A549 (cell line): ENCODE measurements around the gene MAP3K19. TPM values are rescaled to one million over a fixed set of nuclear protein-coding genes. Genes with fewer than 3 reads are reported as not detected.

ENCODE experiments used
- ATAC-seq, 2 experiments: fragments of 200-7000 bp in 1 of 2; fragments of >200 bp in 1 of 2; cut with Nextera tagmentation in 1 of 2; cut with Tn5 transposase in 1 of 2; 3 replicates each; pipeline versions ENCODE4 v1.8.0 to v1.9.1; 2018 to 2020; ENCODE audit warnings: mild to moderate bottlenecking in 1 of 2, moderate library complexity in 1 of 2
- CTCF ChIA-PET: fragments of 300-600 bp; sonication (Branson Sonifier 250); formaldehyde crosslinking; extraction: SDS; loops from one replicate; lab custom pipeline; 2021; ENCODE audit warnings: antibody characterized with exemption, inconsistent platforms; lab: Yijun Ruan, JAX
- POLR2A ChIA-PET: fragments of 350-600 bp; formaldehyde crosslinking; extraction: SDS; loops from one replicate; lab custom pipeline; 2021; ENCODE audit warnings: antibody characterized with exemption, inconsistent platforms; lab: Yijun Ruan, JAX
- DNase-seq, 2 experiments: peaks; one replicate each; pipeline versions ENCODE4 v3.0.0 to v3.0.0-alpha.2; 2011 to 2016; ENCODE audit warnings: low read depth in 1 of 2, low spot score in 1 of 2
- FAIRE-seq: peaks from 2 replicates; lab custom pipeline; 2011; peaks lifted over from hg19 to GRCh38; lab: Jason Lieb, UNC
- H3K27ac ChIP-seq, 2 experiments: fragments of >200 bp; sonication (Bioruptor Twin); formaldehyde crosslinking; 3 replicates each; pipeline ENCODE4 v1.5.1; 2016 to 2017
- H3K4me1 ChIP-seq: fragments of >200 bp; sonication (Bioruptor Twin); formaldehyde crosslinking; 3 replicates; pipeline ENCODE4 v1.6.1; 2016
- H3K4me2 ChIP-seq: fragments of >200 bp; sonication (Bioruptor Twin); formaldehyde crosslinking; 3 replicates; pipeline ENCODE4 v1.6.1; 2016
- H3K4me3 ChIP-seq: fragments of >200 bp; sonication (Bioruptor Twin); formaldehyde crosslinking; 3 replicates; pipeline ENCODE4 v1.5.1; 2016
- H3K9me3 ChIP-seq: fragments of >200 bp; sonication (Bioruptor Twin); formaldehyde crosslinking; 3 replicates; pipeline ENCODE4 v1.6.1; 2016
- CBX8 ChIP-seq: fragments of 200-600 bp; sonication (generic); IDR thresholded peaks from 2 replicates; pipeline ENCODE4 v1.6.1; 2016
- CEBPB ChIP-seq, 2 experiments: fragments of >200 bp in 1 of 2; sonication (Bioruptor Twin) in 1 of 2; formaldehyde crosslinking in 1 of 2; IDR thresholded peaks; 2 replicates each; pipeline ENCODE4 v1.6.1; 2012 to 2016
- ESRRA ChIP-seq: fragments of 150-350 bp; IDR thresholded peaks from 2 replicates; pipeline ENCODE4 v1.6.1; 2014; ENCODE audit warnings: mild to moderate bottlenecking, low read length, borderline replicate concordance
- FOSL2 ChIP-seq, 2 experiments: fragments of 450-650 bp in 1 of 2; fragments of >200 bp in 1 of 2; sonication (Bioruptor Twin) in 1 of 2; formaldehyde crosslinking; IDR thresholded peaks; 2 replicates each; pipeline versions ENCODE4 v1.5.0 to v1.6.1; 2016 to 2020; ENCODE audit warnings: mild to moderate bottlenecking in 1 of 2, moderate library complexity in 1 of 2
- GATA3 ChIP-seq: IDR thresholded peaks from 2 replicates; pipeline ENCODE4 v1.6.1; 2012; ENCODE audit warnings: borderline replicate concordance
- HDAC2 ChIP-seq: fragments of 200-600 bp; sonication (generic); IDR thresholded peaks from 2 replicates; pipeline ENCODE4 v1.6.1; 2016
- HOXB13 ChIP-seq: fragments of 250-450 bp; sonication (Bioruptor Pico); IDR thresholded peaks from 2 replicates; pipeline ENCODE4 v1.5.0; 2020; ENCODE audit warnings: low read depth, mild to moderate bottlenecking, moderate library complexity
- JUNB ChIP-seq: fragments of >200 bp; sonication (Bioruptor Twin); formaldehyde crosslinking; IDR thresholded peaks from 2 replicates; pipeline ENCODE4 v1.6.1; 2016
- KDM5A ChIP-seq: fragments of 200-600 bp; sonication (generic); IDR thresholded peaks from 2 replicates; pipeline ENCODE4 v1.6.1; 2016; ENCODE audit warnings: antibody characterized with exemption, mild to moderate bottlenecking
- PHF8 ChIP-seq: fragments of 200-600 bp; sonication (generic); IDR thresholded peaks from 2 replicates; pipeline ENCODE4 v1.6.1; 2016; ENCODE audit warnings: low read depth, mild to moderate bottlenecking, antibody characterized with exemption, moderate library complexity, borderline replicate concordance
- POLR2AphosphoS2 ChIP-seq: conservative IDR thresholded peaks from 2 replicates; pipeline ENCODE4 v1.6.1; 2012; ENCODE audit warnings: low read length, improper control_type of control experiment, inconsistent platforms
- RCOR1 ChIP-seq: fragments of 150-350 bp; IDR thresholded peaks from 2 replicates; pipeline ENCODE4 v1.6.1; 2014; ENCODE audit warnings: antibody characterized with exemption, low read length, low read depth
- SREBF2 ChIP-seq: fragments of 450-650 bp; IDR thresholded peaks from 2 replicates; pipeline ENCODE4 v1.6.1; 2014; ENCODE audit warnings: mild to moderate bottlenecking, moderate library complexity
- TP53 ChIP-seq: fragments of 250-450 bp; sonication (Bioruptor Pico); IDR thresholded peaks from 2 replicates; pipeline ENCODE4 v1.5.0; 2021; ENCODE audit warnings: mild to moderate bottlenecking, moderate library complexity
- ZNF302 ChIP-seq: fragments of 250-450 bp; sonication (Bioruptor Pico); IDR thresholded peaks from 2 replicates; pipeline ENCODE4 v1.9.0; 2021; ENCODE audit warnings: inconsistent platforms, mild to moderate bottlenecking, moderate library complexity
- ZSCAN20 ChIP-seq: fragments of 250-450 bp; sonication (Bioruptor Pico); IDR thresholded peaks from 2 replicates; pipeline ENCODE4 v1.8.0; 2022; ENCODE audit warnings: mild to moderate bottlenecking, moderate library complexity
- WGBS: methylation state at CpG from one replicate; pipeline ENCODE4 v1.1.6; 2017; ENCODE audit errors: missing lambda C conversion rate; 5-methylcytosine and 5-hydroxymethylcytosine counted together
- polyA plus RNA-seq, 4 experiments: library from polyadenylated mRNA; depleted of rRNA in 3 of 4; stranded (reverse); fragments of >200 nt; fragmentation: RNase III in 1 of 4; extraction: RNeasy Plus Mini Kit Qiagen cat#74134 plus additional on column Dnase treatment in 1 of 4; gene quantifications; 2 replicates in 3 of 4; 3 replicates in 1 of 4; pipeline ENCODE4 v1.2.3, GENCODE V29; 2011 to 2017
- TF ChIP-seq, protein P1 (sequence below): fragments of >200 bp; sonication (Bioruptor Twin); formaldehyde crosslinking; IDR thresholded peaks from 3 replicates; pipeline ENCODE4 v1.5.1; 2016
- TF ChIP-seq, protein P2 (sequence below): fragments of 450-650 bp; IDR thresholded peaks from 2 replicates; pipeline ENCODE4 v1.6.1; 2014; ENCODE audit warnings: antibody characterized with exemption
- TF ChIP-seq, protein P3 (sequence below): fragments of 200-600 bp; sonication (generic); IDR thresholded peaks from 2 replicates; pipeline ENCODE4 v1.6.1; 2016; ENCODE audit warnings: antibody characterized with exemption, mild to moderate bottlenecking, moderate library complexity

Gene MAP3K19
- polyA plus RNA-seq, 2 of the 4 experiments (the other 2 are of a cell fraction), result not detected

DNA sequence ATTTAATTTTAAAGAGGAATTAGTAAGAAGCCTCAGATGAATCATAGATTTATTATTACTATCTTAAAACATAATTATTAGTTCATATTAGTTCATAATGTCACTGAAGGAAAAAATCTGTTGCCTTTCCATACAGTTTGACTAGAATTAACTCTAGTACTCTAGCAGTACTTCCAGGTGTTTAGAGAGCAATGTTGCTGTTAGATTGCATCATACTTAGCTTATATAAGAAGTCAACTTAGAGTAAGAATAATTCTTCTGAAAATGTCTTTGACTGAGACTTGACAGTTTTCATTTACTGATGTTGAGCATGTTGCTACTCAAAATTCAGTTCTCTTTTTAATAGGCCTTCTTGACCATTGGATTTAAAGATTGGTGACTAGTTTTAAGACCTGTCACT lies 9.5 kb upstream of the MAP3K19 start:
- TF ChIP-seq, protein P1, sequence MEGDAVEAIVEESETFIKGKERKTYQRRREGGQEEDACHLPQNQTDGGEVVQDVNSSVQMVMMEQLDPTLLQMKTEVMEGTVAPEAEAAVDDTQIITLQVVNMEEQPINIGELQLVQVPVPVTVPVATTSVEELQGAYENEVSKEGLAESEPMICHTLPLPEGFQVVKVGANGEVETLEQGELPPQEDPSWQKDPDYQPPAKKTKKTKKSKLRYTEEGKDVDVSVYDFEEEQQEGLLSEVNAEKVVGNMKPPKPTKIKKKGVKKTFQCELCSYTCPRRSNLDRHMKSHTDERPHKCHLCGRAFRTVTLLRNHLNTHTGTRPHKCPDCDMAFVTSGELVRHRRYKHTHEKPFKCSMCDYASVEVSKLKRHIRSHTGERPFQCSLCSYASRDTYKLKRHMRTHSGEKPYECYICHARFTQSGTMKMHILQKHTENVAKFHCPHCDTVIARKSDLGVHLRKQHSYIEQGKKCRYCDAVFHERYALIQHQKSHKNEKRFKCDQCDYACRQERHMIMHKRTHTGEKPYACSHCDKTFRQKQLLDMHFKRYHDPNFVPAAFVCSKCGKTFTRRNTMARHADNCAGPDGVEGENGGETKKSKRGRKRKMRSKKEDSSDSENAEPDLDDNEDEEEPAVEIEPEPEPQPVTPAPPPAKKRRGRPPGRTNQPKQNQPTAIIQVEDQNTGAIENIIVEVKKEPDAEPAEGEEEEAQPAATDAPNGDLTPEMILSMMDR, result no peak
- peak; percentile 30 to 50; a peak in 3 of 4 replicates for TF ChIP-seq CEBPB (IDR thresholded peaks at IDR 0.05)
- Histone ChIP-seq H3K4me1 (peaks cover 42% of the 10 kb centered on the region), H3K4me2 (peak overlapping the region; percentile 50), H3K27ac (peak overlapping the region; percentile 66 to 75; a peak in 5 of 6 replicates), H3K9me3 (no peaks in the 10 kb centered on the region), H3K4me3 (no peak overlapping the region)
- ChIA-PET POLR2A (no interaction called here), CTCF (no interaction called here)
- ATAC-seq, result no peak
- DNase-seq, result no peak
- FAIRE-seq, result no peak

DNA sequence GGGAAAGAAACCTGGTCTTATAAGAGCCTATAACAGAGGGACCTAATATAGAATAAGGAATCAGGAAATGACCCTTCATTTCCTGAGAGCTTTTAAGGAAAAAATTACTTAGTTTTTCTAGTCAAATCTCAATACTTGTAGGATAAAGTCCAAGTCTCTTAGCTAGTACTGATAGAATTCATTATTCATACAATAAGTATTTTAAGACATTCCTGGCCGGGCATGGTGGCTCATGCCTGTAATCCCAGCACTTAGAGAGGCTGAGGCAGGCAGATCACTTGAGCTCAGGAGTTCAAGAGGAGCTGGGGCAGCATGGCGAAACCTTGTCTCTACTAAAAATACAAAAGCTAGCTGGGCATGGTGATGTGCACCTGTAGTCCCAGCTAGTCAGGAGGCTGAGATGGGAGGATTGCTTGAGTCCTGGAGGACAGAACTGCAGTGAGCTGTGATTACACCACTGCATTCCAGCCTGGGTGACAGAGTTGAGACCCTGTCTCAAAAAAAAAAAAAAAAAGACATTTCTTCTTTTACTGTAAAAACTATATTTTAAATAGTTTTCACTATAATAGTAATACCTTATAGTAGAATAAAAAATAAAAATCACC lies 8.0 kb upstream of the MAP3K19 start:
- CTCF ChIA-PET, result interaction anchor here (0.7 to 1.4 kb wide), 2 partner anchors 26 to 92 kb away, joined by 3 to 4 read pairs; no protein-coding TSS in a partner anchor

More for the DNA sequence above, 8.0 kb upstream of the MAP3K19 start:
- DNase-seq, result peak in 1 of 2 experiments; percentile 9
- no peaks in the 10 kb centered on the region for H3K9me3 ChIP-seq
- peak overlapping the region; percentile 89; the same call in 2 of the 3 replicates for H3K4me2 ChIP-seq
- H3K4me1 ChIP-seq, result peaks cover 42% of the 10 kb centered on the region
- POLR2A ChIA-PET, result no interaction called here
- H3K4me3 ChIP-seq, result no peak overlapping the region
- TF ChIP-seq SREBF2, result no peak
- TF ChIP-seq TP53 (CRISPR knock-in tag), result no peak
- no peak for TF ChIP-seq KDM5A
- TF ChIP-seq ESRRA, result no peak
- TF ChIP-seq CBX8, result no peak
- no peak for TF ChIP-seq JUNB
- no peak for TF ChIP-seq RCOR1
- TF ChIP-seq POLR2AphosphoS2, result no peak
- TF ChIP-seq FOSL2 (IDR thresholded peaks at IDR 0.05), result no peak
- no peak for TF ChIP-seq FOSL2 (CRISPR knock-in tag; IDR thresholded peaks at IDR 0.05)
- TF ChIP-seq, protein P2, sequence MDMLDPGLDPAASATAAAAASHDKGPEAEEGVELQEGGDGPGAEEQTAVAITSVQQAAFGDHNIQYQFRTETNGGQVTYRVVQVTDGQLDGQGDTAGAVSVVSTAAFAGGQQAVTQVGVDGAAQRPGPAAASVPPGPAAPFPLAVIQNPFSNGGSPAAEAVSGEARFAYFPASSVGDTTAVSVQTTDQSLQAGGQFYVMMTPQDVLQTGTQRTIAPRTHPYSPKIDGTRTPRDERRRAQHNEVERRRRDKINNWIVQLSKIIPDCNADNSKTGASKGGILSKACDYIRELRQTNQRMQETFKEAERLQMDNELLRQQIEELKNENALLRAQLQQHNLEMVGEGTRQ, result no peak
- TF ChIP-seq PHF8, result no peak
- no peak for TF ChIP-seq HOXB13
- TF ChIP-seq, protein P1, result no peak
- no peak for TF ChIP-seq HDAC2
- no peak for TF ChIP-seq GATA3
- TF ChIP-seq ZNF302, result no peak
- TF ChIP-seq, protein P3, sequence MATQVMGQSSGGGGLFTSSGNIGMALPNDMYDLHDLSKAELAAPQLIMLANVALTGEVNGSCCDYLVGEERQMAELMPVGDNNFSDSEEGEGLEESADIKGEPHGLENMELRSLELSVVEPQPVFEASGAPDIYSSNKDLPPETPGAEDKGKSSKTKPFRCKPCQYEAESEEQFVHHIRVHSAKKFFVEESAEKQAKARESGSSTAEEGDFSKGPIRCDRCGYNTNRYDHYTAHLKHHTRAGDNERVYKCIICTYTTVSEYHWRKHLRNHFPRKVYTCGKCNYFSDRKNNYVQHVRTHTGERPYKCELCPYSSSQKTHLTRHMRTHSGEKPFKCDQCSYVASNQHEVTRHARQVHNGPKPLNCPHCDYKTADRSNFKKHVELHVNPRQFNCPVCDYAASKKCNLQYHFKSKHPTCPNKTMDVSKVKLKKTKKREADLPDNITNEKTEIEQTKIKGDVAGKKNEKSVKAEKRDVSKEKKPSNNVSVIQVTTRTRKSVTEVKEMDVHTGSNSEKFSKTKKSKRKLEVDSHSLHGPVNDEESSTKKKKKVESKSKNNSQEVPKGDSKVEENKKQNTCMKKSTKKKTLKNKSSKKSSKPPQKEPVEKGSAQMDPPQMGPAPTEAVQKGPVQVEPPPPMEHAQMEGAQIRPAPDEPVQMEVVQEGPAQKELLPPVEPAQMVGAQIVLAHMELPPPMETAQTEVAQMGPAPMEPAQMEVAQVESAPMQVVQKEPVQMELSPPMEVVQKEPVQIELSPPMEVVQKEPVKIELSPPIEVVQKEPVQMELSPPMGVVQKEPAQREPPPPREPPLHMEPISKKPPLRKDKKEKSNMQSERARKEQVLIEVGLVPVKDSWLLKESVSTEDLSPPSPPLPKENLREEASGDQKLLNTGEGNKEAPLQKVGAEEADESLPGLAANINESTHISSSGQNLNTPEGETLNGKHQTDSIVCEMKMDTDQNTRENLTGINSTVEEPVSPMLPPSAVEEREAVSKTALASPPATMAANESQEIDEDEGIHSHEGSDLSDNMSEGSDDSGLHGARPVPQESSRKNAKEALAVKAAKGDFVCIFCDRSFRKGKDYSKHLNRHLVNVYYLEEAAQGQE, result no peak
- TF ChIP-seq ZSCAN20, result no peak
- 55% methylated on average over 2 of the region's 2 CpGs for WGBS
- no peak for ATAC-seq
- no peak for FAIRE-seq
- peak overlapping the region in 1 of 2 experiments; percentile 61; a peak in 2 of 6 replicates for H3K27ac ChIP-seq
